Gastroesophageal sphincter (tissue), 4 donors: ENCODE results near the gene QDPR. TPM values are rescaled to one million over a fixed set of nuclear protein-coding genes. Genes with fewer than 3 reads are reported as not detected.

Source experiments
- ATAC-seq: fragments of 150-250 bp; one replicate; pipeline ENCODE4 v1.9.1; 2016; ENCODE audit warnings: mild to moderate bottlenecking, moderate library complexity
- H3K27ac ChIP-seq, 4 donors: fragments of 200-600 bp; sonication (generic) in 3 of 4; 1 replicate in 3 of 4; 2 replicates in 1 of 4; pipeline ENCODE4 v1.5.1; 2016 to 2019
- H3K27me3 ChIP-seq: fragments of 200-600 bp; sonication (generic); one replicate; pipeline ENCODE4 v1.5.1; 2019
- H3K36me3 ChIP-seq, 2 donors: fragments of 200-600 bp; sonication (generic); one replicate each; pipeline ENCODE4 v1.5.1; 2019; ENCODE audit warnings: control low read depth in 1 of 2
- H3K4me1 ChIP-seq, 3 donors: fragments of 200-600 bp; sonication (generic); 1 replicate in 2 of 3; 2 replicates in 1 of 3; pipeline ENCODE4 v1.5.1; 2016 to 2019; ENCODE audit warnings: control low read depth in 2 of 3
- H3K4me3 ChIP-seq, 2 donors: fragments of 200-600 bp; sonication (generic); one replicate each; pipeline ENCODE4 v1.5.1; 2019; ENCODE audit warnings: mild to moderate bottlenecking in 1 of 2, moderate library complexity in 1 of 2
- H3K9me3 ChIP-seq, 3 donors: fragments of 200-600 bp; sonication (generic); one replicate each; pipeline ENCODE4 v1.5.1; 2017 to 2019; ENCODE audit warnings: control low read depth in 2 of 3
- CTCF ChIP-seq, 4 experiments: fragments of 200-600 bp in 2 of 4; fragments of 450-650 bp in 2 of 4; sonication (generic) in 1 of 4; IDR thresholded peaks; one replicate each; pipeline ENCODE4 v1.5.1; 2017 to 2019; ENCODE audit warnings: antibody characterized with exemption in 4 of 4, mild to moderate bottlenecking in 2 of 4, moderate library complexity in 2 of 4
- EP300 ChIP-seq: sonication (generic); formaldehyde crosslinking; IDR thresholded peaks from one replicate; pipeline ENCODE4 v1.6.1; 2017; ENCODE audit warnings: antibody characterized with exemption, mild to moderate bottlenecking
- POLR2A ChIP-seq, 2 donors: fragments of 450-650 bp; IDR thresholded peaks; one replicate each; pipeline ENCODE4 v1.6.1; 2017; ENCODE audit warnings: antibody characterized with exemption in 2 of 2, mild to moderate bottlenecking in 2 of 2, moderate library complexity in 1 of 2
- POLR2AphosphoS5 ChIP-seq: sonication (generic); formaldehyde crosslinking; IDR thresholded peaks from one replicate; pipeline ENCODE4 v1.6.1; 2017; ENCODE audit warnings: antibody characterized with exemption
- WGBS, 2 donors: methylation state at CpG; one replicate each; pipeline ENCODE4 v1.1.5; 2018; ENCODE audit warnings: low coverage in 1 of 2; 5-methylcytosine and 5-hydroxymethylcytosine counted together
- total RNA-seq, 4 donors: library from RNA; depleted of rRNA; stranded (reverse); fragments of >200 nt; gene quantifications; one replicate each; pipeline ENCODE4 v1.1.0, GENCODE V29; 2016

QDPR gene
- total RNA-seq, 4 donors from 2014 or later, result 2.3 to 13.6 (median 6.0) TPM

GRCh38 chr4:17492876-17493275 lies 19.0 kb downstream of the QDPR start:
- H3K36me3 ChIP-seq, result peaks cover 0 to 87% of the 10 kb centered on the region in 2 donors
- TF ChIP-seq POLR2A (IDR thresholded peaks at IDR 0.05) (no peak), POLR2AphosphoS5 (no peak), EP300 (no peak), CTCF (IDR thresholded peaks at IDR 0.05) (no peak)
- no peaks in the 10 kb centered on the region for H3K9me3 ChIP-seq
- no peak overlapping the region for H3K4me3 ChIP-seq
- peaks cover 0 to 26% (median 0%) of the 10 kb centered on the region in 3 donors for H3K4me1 ChIP-seq
- WGBS, 2 donors, result 60% methylated on average over 1 of the region's 2 CpGs; no CpG with 5 or more reads in 1 of the 2 donors
- H3K27ac ChIP-seq, result no peak overlapping the region
- no peak for ATAC-seq
- H3K27me3 ChIP-seq, result no peaks in the 10 kb centered on the region

- peaks cover 0 to 87% of the 10 kb centered on the region in 2 donors for H3K36me3 ChIP-seq
- H3K4me1 ChIP-seq, result peaks cover 0 to 26% (median 0%) of the 10 kb centered on the region in 3 donors
- no peak for ATAC-seq
- H3K27me3 ChIP-seq, result no peaks in the 10 kb centered on the region
- no peak overlapping the region for H3K27ac ChIP-seq
- TF ChIP-seq POLR2A (IDR thresholded peaks at IDR 0.05) (no peak), POLR2AphosphoS5 (no peak), CTCF (IDR thresholded peaks at IDR 0.05) (no peak), EP300 (no peak)
- WGBS, 2 donors, result 0 to 45% methylated on average over 1 to 7 of the region's 15 CpGs
- no peaks in the 10 kb centered on the region for H3K9me3 ChIP-seq
- no peak overlapping the region for H3K4me3 ChIP-seq
Measured at GRCh38 chr4:17492058-17492741, 19.7 kb downstream of the QDPR start.

- H3K36me3 ChIP-seq, result peaks cover 0 to 89% of the 10 kb centered on the region in 2 donors
- TF ChIP-seq POLR2A (IDR thresholded peaks at IDR 0.05) (no peak), POLR2AphosphoS5 (no peak), CTCF (IDR thresholded peaks at IDR 0.05) (no peak), EP300 (no peak)
- 77 to 86% methylated on average over 2 to 3 of the region's 3 CpGs for WGBS, 2 donors
Measured at GRCh38 chr4:17491196-17491595, 20.7 kb downstream of the QDPR start.

GRCh38 chr4:17490575-17491059 lies 21.3 kb downstream of the QDPR start:
- WGBS, 2 donors, result 80 to 100% methylated on average over 2 to 5 of the region's 6 CpGs
- no peak for ATAC-seq
- peaks cover 0 to 26% (median 0%) of the 10 kb centered on the region in 3 donors for H3K4me1 ChIP-seq
- no peak overlapping the region for H3K27ac ChIP-seq
- no peaks in the 10 kb centered on the region for H3K9me3 ChIP-seq
- no peaks in the 10 kb centered on the region for H3K27me3 ChIP-seq
- TF ChIP-seq POLR2AphosphoS5 (no peak), CTCF (IDR thresholded peaks at IDR 0.05) (no peak), POLR2A (IDR thresholded peaks at IDR 0.05) (no peak), EP300 (no peak)
- peaks cover 0 to 89% of the 10 kb centered on the region in 2 donors for H3K36me3 ChIP-seq
- no peak overlapping the region for H3K4me3 ChIP-seq

More at GRCh38 chr4:17491196-17491595, 20.7 kb downstream of the QDPR start:
- H3K4me1 ChIP-seq, result peaks cover 0 to 26% (median 0%) of the 10 kb centered on the region in 3 donors
- ATAC-seq, result no peak
- no peak overlapping the region for H3K27ac ChIP-seq
- no peak overlapping the region for H3K4me3 ChIP-seq
- H3K27me3 ChIP-seq, result no peaks in the 10 kb centered on the region
- no peaks in the 10 kb centered on the region for H3K9me3 ChIP-seq

GRCh38 chr4:17489721-17490120 lies 22.2 kb downstream of the QDPR start:
- Histone ChIP-seq H3K9me3 (no peaks in the 10 kb centered on the region), H3K27ac (no peak overlapping the region), H3K27me3 (no peaks in the 10 kb centered on the region), H3K4me1 (peaks cover 0 to 23% (median 0%) of the 10 kb centered on the region in 3 donors), H3K36me3 (peaks cover 0 to 89% of the 10 kb centered on the region in 2 donors), H3K4me3 (no peak overlapping the region)
- ATAC-seq, result no peak
- 77 to 83% methylated on average over 3 to 4 of the region's 8 CpGs for WGBS, 2 donors
- TF ChIP-seq CTCF (IDR thresholded peaks at IDR 0.05), result no peak
- TF ChIP-seq POLR2A (IDR thresholded peaks at IDR 0.05), result no peak
- TF ChIP-seq EP300, result no peak
- TF ChIP-seq POLR2AphosphoS5, result no peak
